GM23338 (cell line): ENCODE results near the gene TBC1D16. TPM values are rescaled to one million over a fixed set of nuclear protein-coding genes. Genes with fewer than 3 reads are reported as not detected.

Experiments
- ATAC-seq: fragments of 200-7000 bp; cut with Tn5 transposase; 3 replicates; pipeline ENCODE4 v1.9.1; 2020
- DNase-seq: peaks from one replicate; pipeline ENCODE4 v3.0.0-alpha.2; 2015; ENCODE audit warnings: low spot score
- H2AFZ ChIP-seq: fragments of 200-600 bp; sonication (generic); 2 replicates; pipeline ENCODE4 v1.8.0; 2016; ENCODE audit warnings: antibody characterized with exemption, mild to moderate bottlenecking, moderate library complexity
- H3F3A ChIP-seq: fragments of 200-600 bp; sonication (generic); replicated peaks from 2 replicates; pipeline ENCODE4 v1.8.0; 2017; ENCODE audit warnings: antibody characterized with exemption, mixed run types, low read depth
- H3K27ac ChIP-seq: fragments of 200-600 bp; sonication (generic); 2 replicates; pipeline ENCODE4 v1.6.1; 2016; ENCODE audit warnings: low read depth
- H3K27me3 ChIP-seq: fragments of 200-600 bp; sonication (generic); 2 replicates; pipeline ENCODE4 v1.8.0; 2016; ENCODE audit warnings: mild to moderate bottlenecking, mixed run types, moderate library complexity; ENCODE audit not compliant: insufficient read depth
- H3K36me3 ChIP-seq: fragments of 200-600 bp; sonication (generic); 2 replicates; pipeline ENCODE4 v1.8.0; 2016; ENCODE audit warnings: mild to moderate bottlenecking; ENCODE audit not compliant: insufficient read depth
- H3K4me1 ChIP-seq: fragments of 200-600 bp; sonication (generic); 2 replicates; pipeline ENCODE4 v1.8.0; 2016; ENCODE audit warnings: mild to moderate bottlenecking, moderate library complexity; ENCODE audit not compliant: insufficient read depth
- H3K4me2 ChIP-seq: fragments of 200-600 bp; sonication (generic); 2 replicates; pipeline ENCODE4 v1.7.1; 2017; ENCODE audit warnings: mixed run types
- H3K4me3 ChIP-seq: fragments of 200-600 bp; sonication (generic); 2 replicates; pipeline ENCODE4 v1.6.1; 2016; ENCODE audit warnings: mixed run types
- H3K79me2 ChIP-seq: fragments of 200-600 bp; sonication (generic); replicated peaks from 2 replicates; pipeline ENCODE4 v1.8.0; 2017; ENCODE audit warnings: mild to moderate bottlenecking; ENCODE audit not compliant: insufficient read depth
- H3K9me2 ChIP-seq: fragments of 200-600 bp; sonication (generic); 2 replicates; pipeline ENCODE4 v1.8.0; 2017; ENCODE audit not compliant: insufficient read depth
- H4K20me1 ChIP-seq: fragments of 200-600 bp; sonication (generic); replicated peaks from 2 replicates; pipeline ENCODE4 v1.8.0; 2017; ENCODE audit warnings: mild to moderate bottlenecking; ENCODE audit not compliant: insufficient read depth
- H3K27ac Mint-ChIP-seq: 2 replicates; pipeline ENCODE4 v1.8.0; 2020; ENCODE audit warnings: inconsistent platforms, mild to moderate bottlenecking, moderate library complexity, mixed read lengths
- H3K27me3 Mint-ChIP-seq: 3 replicates; pipeline ENCODE4 v1.8.0; 2022; ENCODE audit warnings: low read depth, mild to moderate bottlenecking, moderate library complexity, mixed read lengths, inconsistent platforms; ENCODE audit not compliant: insufficient read depth, poor library complexity
- H3K36me3 Mint-ChIP-seq: 3 replicates; pipeline ENCODE4 v1.8.0; 2021; ENCODE audit warnings: low read depth, mild to moderate bottlenecking, inconsistent platforms, moderate library complexity, mixed read lengths
- H3K4me1 Mint-ChIP-seq: 3 replicates; pipeline ENCODE4 v1.8.0; 2020; ENCODE audit warnings: mild to moderate bottlenecking, inconsistent platforms, mixed read lengths
- H3K4me3 Mint-ChIP-seq: 3 replicates; pipeline ENCODE4 v1.8.0; 2021; ENCODE audit warnings: moderate library complexity, mild to moderate bottlenecking, inconsistent platforms, mixed read lengths
- H3K9me3 Mint-ChIP-seq: 3 replicates; pipeline ENCODE4 v1.8.0; 2020; ENCODE audit warnings: moderate library complexity, mild to moderate bottlenecking, inconsistent platforms, mixed read lengths
- CREB1 ChIP-seq: fragments of 250-450 bp; sonication (Bioruptor Pico); IDR thresholded peaks from 2 replicates; pipeline ENCODE4 v1.5.0; 2020; ENCODE audit warnings: low read depth, mild to moderate bottlenecking, moderate library complexity
- CTCF ChIP-seq, 2 experiments: fragments of 200-600 bp in 1 of 2; sonication (generic) in 1 of 2; conservative IDR thresholded peaks; 2 replicates each; pipeline versions ENCODE4 v1.5.1 to v1.6.1; 2016 to 2017; ENCODE audit warnings: antibody characterized with exemption in 2 of 2, low read depth in 2 of 2, mild to moderate bottlenecking in 2 of 2, moderate library complexity in 1 of 2
- ETS1 ChIP-seq: IDR thresholded peaks from 2 replicates; pipeline ENCODE4 v1.6.1; 2016; ENCODE audit warnings: antibody characterized with exemption
- EZH2 ChIP-seq: fragments of 200-600 bp; sonication (generic); IDR thresholded peaks from one replicate; pipeline ENCODE4 v1.8.0; 2017; ENCODE audit warnings: antibody characterized with exemption, mild to moderate bottlenecking, low read depth; ENCODE audit not compliant: unreplicated experiment
- EZH2phosphoT487 ChIP-seq: fragments of 200-600 bp; sonication (generic); IDR thresholded peaks from one replicate; pipeline ENCODE4 v1.8.1; 2018; ENCODE audit warnings: antibody characterized with exemption; ENCODE audit not compliant: unreplicated experiment
- NANOG ChIP-seq: IDR thresholded peaks from 2 replicates; pipeline ENCODE4 v1.6.1; 2016; ENCODE audit warnings: antibody characterized with exemption, borderline replicate concordance
- POLR2AphosphoS5 ChIP-seq: IDR thresholded peaks from 2 replicates; pipeline ENCODE4 v1.6.1; 2016; ENCODE audit warnings: antibody characterized with exemption, low read depth
- ZNF114 ChIP-seq: fragments of 250-450 bp; sonication (Bioruptor Pico); IDR thresholded peaks from 2 replicates; pipeline ENCODE4 v1.5.0; 2020; ENCODE audit warnings: mild to moderate bottlenecking, moderate library complexity
- ZNF331 ChIP-seq: fragments of 250-450 bp; sonication (Bioruptor Pico); IDR thresholded peaks from 2 replicates; pipeline ENCODE4 v1.5.0; 2020; ENCODE audit warnings: low read depth, mild to moderate bottlenecking, moderate library complexity
- ZNF462 ChIP-seq: fragments of 250-450 bp; sonication (Bioruptor Pico); IDR thresholded peaks from 2 replicates; pipeline ENCODE4 v1.5.0; 2020; ENCODE audit warnings: mild to moderate bottlenecking, moderate library complexity
- polyA plus RNA-seq: library from polyadenylated mRNA; unstranded; fragments of >200 nt; fragmentation: Nextera tagmentation; extraction: Ambion mirVana; gene quantifications from 2 replicates; pipeline ENCODE4 v1.2.1, GENCODE V29; 2016
- total RNA-seq: library from RNA; depleted of rRNA; stranded (reverse); fragments of >200 nt; shearing (Covaris generic); gene quantifications from 2 replicates; pipeline ENCODE4 v1.2.3, GENCODE V29; 2014

Gene TBC1D16
- total and polyA plus RNA-seq, 2 experiments from 2014 or later: 16.7 to 104 TPM

GRCh38 chr17:79977161-79977631 is 58.5 kb downstream of the TBC1D16 start:
- no peaks in the 10 kb centered on the region for H3K9me3 Mint-ChIP-seq
- peaks cover 7% of the 10 kb centered on the region; the same call in 1 of the 2 replicates for H3K4me1 ChIP-seq
- DNase-seq (no peak), ATAC-seq (no peak)
- H3K27ac Mint-ChIP-seq: no peak overlapping the region
- H4K20me1 ChIP-seq: peaks cover 9% of the 10 kb centered on the region; the same call in 1 of the 2 replicates
- no peaks in the 10 kb centered on the region for H3K27me3 ChIP-seq
- no peak overlapping the region for H3K27ac ChIP-seq
- H3K4me2 ChIP-seq: no peak overlapping the region
- no peak overlapping the region for H2AFZ ChIP-seq
- H3K4me3 Mint-ChIP-seq: no peak overlapping the region
- H3F3A ChIP-seq: 0 out of 2 replicates have a peak, but pooled peaks cover 11% of the 10 kb centered on the region
- H3K4me3 ChIP-seq: no peak overlapping the region
- H3K36me3 Mint-ChIP-seq: peaks cover 3% of the 10 kb centered on the region; the same call in 2 of the 3 replicates
- H3K9me2 ChIP-seq: no peaks in the 10 kb centered on the region
- TF ChIP-seq NANOG: no peak
- H3K27me3 Mint-ChIP-seq: peaks cover 9% of the 10 kb centered on the region
- peaks cover 20% of the 10 kb centered on the region for H3K4me1 Mint-ChIP-seq
- H3K36me3 ChIP-seq: peaks cover 3% of the 10 kb centered on the region; the same call in 1 of the 2 replicates
- peaks cover 29% of the 10 kb centered on the region for H3K79me2 ChIP-seq

- Histone ChIP-seq H4K20me1 (peaks cover 9% of the 10 kb centered on the region; the same call in 1 of the 2 replicates), H3K27ac (no peak overlapping the region), H3K4me1 (peaks cover 7% of the 10 kb centered on the region; the same call in 1 of the 2 replicates), H3K4me2 (no peak overlapping the region), H3K36me3 (peaks cover 3% of the 10 kb centered on the region; the same call in 1 of the 2 replicates), H3K27me3 (no peaks in the 10 kb centered on the region), H3F3A (peaks cover 15% of the 10 kb centered on the region; the same call in 1 of the 2 replicates), H3K79me2 (peaks cover 24% of the 10 kb centered on the region), H2AFZ (no peak overlapping the region), H3K4me3 (no peak overlapping the region), H3K9me2 (no peaks in the 10 kb centered on the region)
- Mint-ChIP-seq H3K9me3 (no peaks in the 10 kb centered on the region), H3K4me3 (no peak overlapping the region; the same call in 2 of the 3 replicates), H3K27ac (no peak overlapping the region), H3K36me3 (peaks cover 8% of the 10 kb centered on the region), H3K4me1 (peaks cover 17% of the 10 kb centered on the region), H3K27me3 (peaks cover 5% of the 10 kb centered on the region)
- no peak for ATAC-seq
- no peak for DNase-seq
- TF ChIP-seq EZH2phosphoT487 (no peak), CREB1 (CRISPR knock-in tag) (no peak), ZNF114 (CRISPR knock-in tag) (no peak), ZNF331 (CRISPR knock-in tag) (no peak), EZH2 (no peak), ZNF462 (no peak), ETS1 (no peak), CTCF (conservative IDR thresholded peaks at IDR 0.05; ENCODE audit: low read depth in 2 of 2) (no peak), POLR2AphosphoS5 (no peak)
These were observed 59.2 kb downstream of the TBC1D16 start for GRCh38 chr17:79976451-79976850.
